CD14-positive monocyte (primary cell): ENCODE data around the gene ARHGEF10L. TPM values are rescaled to one million over a fixed set of nuclear protein-coding genes. Genes with fewer than 3 reads are reported as not detected.

Experiments
- DNase-seq, 3 donors: peaks; one replicate each; pipeline ENCODE4 v3.0.0-alpha.2; 2011 to 2022
- H2AFZ ChIP-seq: 2 replicates; pipeline ENCODE4 v1.6.0; 2012; ENCODE audit warnings: mild to moderate bottlenecking, low read depth, low read length, inconsistent platforms; ENCODE audit not compliant: insufficient read depth, poor library complexity, severe bottlenecking
- H3K27ac ChIP-seq, 2 donors: 1 replicate in 1 of 2; 2 replicates in 1 of 2; pipeline ENCODE4 v1.5.1; 2012 to 2013; ENCODE audit warnings: low read length in 2 of 2, control low read depth in 1 of 2, inconsistent platforms in 1 of 2, low read depth in 1 of 2, mild to moderate bottlenecking in 1 of 2
- H3K27me3 ChIP-seq, 2 donors: one replicate each; pipeline versions ENCODE4 v1.6.0 to v1.6.1; 2011 to 2013; ENCODE audit warnings: low read length in 2 of 2; ENCODE audit not compliant: control insufficient read depth in 2 of 2, insufficient read depth in 2 of 2
- H3K36me3 ChIP-seq, 2 donors: replicated peaks in 1 of 2; 1 replicate in 1 of 2; 2 replicates in 1 of 2; pipeline versions ENCODE4 v1.5.1 to v1.6.1; 2012 to 2013; ENCODE audit warnings: low read length in 2 of 2, control low read depth in 1 of 2, inconsistent platforms in 1 of 2, mild to moderate bottlenecking in 1 of 2; ENCODE audit not compliant: insufficient read depth in 2 of 2, control insufficient read depth in 1 of 2
- H3K4me1 ChIP-seq, 2 donors: 1 replicate in 1 of 2; 2 replicates in 1 of 2; pipeline versions ENCODE4 v1.5.1 to v1.6.1; 2012 to 2013; ENCODE audit warnings: low read length in 2 of 2, control low read depth in 1 of 2, inconsistent platforms in 1 of 2, mild to moderate bottlenecking in 1 of 2, moderate library complexity in 1 of 2; ENCODE audit not compliant: insufficient read depth in 2 of 2, control insufficient read depth in 1 of 2
- H3K4me2 ChIP-seq: replicated peaks from 2 replicates; pipeline ENCODE3; 2012; ENCODE audit warnings: low read length, moderate library complexity, mild to moderate bottlenecking; ENCODE audit not compliant: poor library complexity, severe bottlenecking; ENCODE audit errors: extremely low read depth
- H3K4me3 ChIP-seq, 3 experiments: fragments of 200-600 bp in 1 of 3; sonication (generic) in 1 of 3; replicated peaks in 1 of 3; 1 replicate in 2 of 3; 2 replicates in 1 of 3; pipeline ENCODE4 v1.5.1; 2011 to 2013; ENCODE audit warnings: low read length in 3 of 3, mild to moderate bottlenecking in 3 of 3, control low read depth in 2 of 3, low read depth in 2 of 3, inconsistent platforms in 1 of 3, moderate library complexity in 1 of 3
- H3K79me2 ChIP-seq: 2 replicates; pipeline ENCODE4 v1.6.0; 2012; ENCODE audit warnings: mild to moderate bottlenecking, control low read depth, inconsistent platforms, low read length, moderate library complexity; ENCODE audit not compliant: insufficient read depth
- H3K9ac ChIP-seq: 2 replicates; pipeline ENCODE4 v1.6.0; 2017; ENCODE audit warnings: low read length, mild to moderate bottlenecking; ENCODE audit not compliant: insufficient read depth, poor library complexity, severe bottlenecking
- H3K9me3 ChIP-seq, 2 donors: replicated peaks in 1 of 2; 1 replicate in 1 of 2; 2 replicates in 1 of 2; pipeline versions ENCODE4 v1.5.1 to v1.6.1; 2012 to 2013; ENCODE audit warnings: low read length in 2 of 2, control low read depth in 1 of 2; ENCODE audit not compliant: control insufficient read depth in 1 of 2, insufficient read depth in 1 of 2
- H4K20me1 ChIP-seq: 2 replicates; pipeline ENCODE4 v1.6.0; 2012; ENCODE audit warnings: mild to moderate bottlenecking, low read length, control low read depth, moderate library complexity; ENCODE audit not compliant: insufficient read depth
- H3K27ac Mint-ChIP-seq, 7 donors: one replicate each; pipeline ENCODE4 v1.8.0; 2020; ENCODE audit warnings: mild to moderate bottlenecking in 7 of 7, mixed read lengths in 7 of 7, moderate library complexity in 6 of 7, inconsistent platforms in 2 of 7
- H3K27me3 Mint-ChIP-seq, 3 donors: one replicate each; pipeline ENCODE4 v1.8.0; 2021 to 2022; ENCODE audit warnings: low read depth in 3 of 3, mild to moderate bottlenecking in 3 of 3, mixed read lengths in 3 of 3, moderate library complexity in 3 of 3, inconsistent platforms in 1 of 3
- H3K36me3 Mint-ChIP-seq, 2 donors: one replicate each; pipeline ENCODE4 v1.8.0; 2020; ENCODE audit warnings: mixed read lengths in 2 of 2, inconsistent platforms in 1 of 2, mild to moderate bottlenecking in 1 of 2
- H3K4me1 Mint-ChIP-seq: one replicate; pipeline ENCODE4 v1.8.0; 2020; ENCODE audit warnings: mild to moderate bottlenecking, mixed read lengths
- H3K4me3 Mint-ChIP-seq, 2 donors: one replicate each; pipeline ENCODE4 v1.8.0; 2020; ENCODE audit warnings: mild to moderate bottlenecking in 2 of 2, mixed read lengths in 2 of 2, moderate library complexity in 1 of 2
- H3K9me3 Mint-ChIP-seq, 7 donors: one replicate each; pipeline ENCODE4 v1.8.0; 2020 to 2022; ENCODE audit warnings: mixed read lengths in 7 of 7, mild to moderate bottlenecking in 6 of 7, moderate library complexity in 6 of 7, inconsistent platforms in 2 of 7
- CTCF ChIP-seq: fragments of 200-600 bp; IDR thresholded peaks from one replicate; pipeline ENCODE4 v1.8.0; 2022; ENCODE audit warnings: antibody characterized with exemption, mild to moderate bottlenecking
- WGBS: methylation state at CpG from one replicate; pipeline ENCODE4 v1.1.5; 2013; ENCODE audit warnings: missing lambda C conversion rate; ENCODE audit not compliant: insufficient coverage; 5-methylcytosine and 5-hydroxymethylcytosine counted together
- intact Hi-C, 2 donors: fragments of 100-400 bp; cut with micrococcal nuclease; formaldehyde crosslinking; loops; one replicate each; pipeline versions ENCODE4 v1.15.0 to v1.15.1; 2023
- polyA plus RNA-seq, 3 donors: library from polyadenylated mRNA; depleted of rRNA in 1 of 3; unstranded in 2 of 3; stranded (reverse) in 1 of 3; fragments of 300-500 nt in 2 of 3; fragments of >200 nt in 1 of 3; fragmentation: Illumina TruSeq in 2 of 3; gene quantifications; 1 replicate in 2 of 3; 2 replicates in 1 of 3; pipeline ENCODE4 v1.2.3, GENCODE V29; 2012 to 2021

ARHGEF10L gene
- polyA plus RNA-seq, 3 donors: 20.7 to 95.7 (median 23.7) TPM

DNA sequence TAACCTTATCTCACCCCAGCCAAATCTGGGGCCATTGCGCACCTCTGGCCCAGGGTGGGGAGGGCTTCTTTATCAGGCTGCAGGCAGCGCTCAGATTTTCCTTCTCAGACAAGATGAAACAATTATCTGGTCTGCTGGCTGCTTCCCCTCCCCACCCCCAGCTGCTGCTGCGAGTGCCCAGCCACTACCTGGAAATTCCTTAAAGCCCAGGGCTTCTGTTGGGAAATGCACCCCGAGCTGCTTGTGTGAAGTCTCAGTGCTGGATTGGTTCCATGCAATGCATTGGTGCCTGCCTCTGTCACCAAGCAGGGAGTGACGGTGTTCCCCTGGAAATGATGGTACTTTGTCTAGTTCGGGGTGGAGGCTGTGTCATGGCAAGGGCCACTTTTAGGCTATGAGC lies 197.1 kb downstream of the ARHGEF10L start:
- no peak overlapping the region for H3K9ac ChIP-seq
- H3K79me2 ChIP-seq: no peaks in the 10 kb centered on the region
- no peaks in the 10 kb centered on the region for H3K36me3 ChIP-seq
- H3K4me3 Mint-ChIP-seq: peak overlapping the region in 1 of 2 donors; percentile 39
- no peaks in the 10 kb centered on the region for H3K9me3 ChIP-seq
- H3K9me3 Mint-ChIP-seq: peaks cover 0 to 2% (median 0%) of the 10 kb centered on the region in 7 donors
- no peak for DNase-seq
- intact Hi-C loops: no loop called here
- no peak overlapping the region for H3K4me3 ChIP-seq
- no peak overlapping the region for H3K4me2 ChIP-seq
- H4K20me1 ChIP-seq: no peaks in the 10 kb centered on the region
- TF ChIP-seq CTCF: no peak
- H3K36me3 Mint-ChIP-seq: no peaks in the 10 kb centered on the region
- no peak overlapping the region for H3K27ac Mint-ChIP-seq
- no peaks in the 10 kb centered on the region for H3K4me1 ChIP-seq
- H3K4me1 Mint-ChIP-seq: no peaks in the 10 kb centered on the region
- H3K27me3 ChIP-seq: no peaks in the 10 kb centered on the region
- peaks cover 4 to 9% (median 7%) of the 10 kb centered on the region in 3 donors for H3K27me3 Mint-ChIP-seq
- WGBS: 71% methylated on average over 4 of the region's 6 CpGs
- H3K27ac ChIP-seq: no peak overlapping the region
- no peak overlapping the region for H2AFZ ChIP-seq

DNA sequence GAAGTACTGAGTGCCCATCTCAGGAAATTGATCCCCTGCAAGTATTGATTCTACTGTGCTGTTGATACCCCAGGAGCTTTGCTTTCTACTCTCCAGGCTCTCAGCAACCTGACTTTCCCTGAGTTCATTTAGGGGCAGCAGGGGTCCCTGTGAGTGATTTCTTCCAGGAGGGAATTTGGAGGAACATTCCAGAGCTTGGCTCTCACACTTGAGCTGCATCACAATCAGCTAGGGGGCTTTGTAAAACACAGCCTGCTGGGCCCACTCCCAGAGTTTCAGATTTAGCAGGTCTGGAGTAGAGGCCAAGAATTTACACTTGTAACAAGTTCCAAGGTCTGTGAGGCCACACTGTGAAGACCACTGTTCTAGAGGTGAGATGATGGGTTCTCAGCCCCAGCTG lies 199.6 kb downstream of the ARHGEF10L start:
- no peak overlapping the region for H3K27ac ChIP-seq
- H4K20me1 ChIP-seq: no peaks in the 10 kb centered on the region
- TF ChIP-seq CTCF: no peak
- no peaks in the 10 kb centered on the region for H3K36me3 ChIP-seq
- no peak overlapping the region for H2AFZ ChIP-seq
- H3K27me3 ChIP-seq: no peaks in the 10 kb centered on the region
- H3K27me3 Mint-ChIP-seq: peaks cover 10 to 16% (median 13%) of the 10 kb centered on the region in 3 donors
- H3K36me3 Mint-ChIP-seq: no peaks in the 10 kb centered on the region
- H3K27ac Mint-ChIP-seq: no peak overlapping the region
- H3K9me3 ChIP-seq: no peaks in the 10 kb centered on the region
- H3K4me2 ChIP-seq: no peak overlapping the region
- no peaks in the 10 kb centered on the region for H3K4me1 ChIP-seq
- no peak for DNase-seq
- H3K9ac ChIP-seq: no peak overlapping the region
- no peak overlapping the region for H3K4me3 Mint-ChIP-seq
- no peaks in the 10 kb centered on the region for H3K79me2 ChIP-seq
- intact Hi-C loops: no loop called here
- no peaks in the 10 kb centered on the region for H3K4me1 Mint-ChIP-seq
- H3K4me3 ChIP-seq: no peak overlapping the region
- H3K9me3 Mint-ChIP-seq: peaks cover 0 to 2% (median 0%) of the 10 kb centered on the region in 7 donors
